Astrocyte (in vitro differentiated cells and primary cell): Measurements from ENCODE around the gene CHMP3.

Experiments
- CTCF ChIP-seq: IDR thresholded peaks from 2 replicates; pipeline ENCODE4 v1.5.1; 2011; ENCODE audit warnings: low read depth, mild to moderate bottlenecking, inconsistent platforms, low read length, moderate library complexity; ENCODE audit not compliant: insufficient read depth
- EZH2 ChIP-seq: IDR thresholded peaks from 2 replicates; pipeline ENCODE4 v1.6.1; 2012; ENCODE audit warnings: mild to moderate bottlenecking, low read length, inconsistent platforms; ENCODE audit not compliant: insufficient read depth

- TF ChIP-seq CTCF, result no peak
- TF ChIP-seq EZH2, result no peak
These were observed 19.4 kb downstream of the CHMP3 start for GRCh38 chr2:86543793-86544192.
